CD14-positive monocyte (primary cell): ENCODE results near the gene DTNB. TPM values are rescaled to one million over a fixed set of nuclear protein-coding genes. Genes with fewer than 3 reads are reported as not detected.

Experiments used
- DNase-seq, 3 donors: peaks; one replicate each; pipeline ENCODE4 v3.0.0-alpha.2; 2011 to 2022
- H2AFZ ChIP-seq: 2 replicates; pipeline ENCODE4 v1.6.0; 2012; ENCODE audit warnings: mild to moderate bottlenecking, low read depth, low read length, inconsistent platforms; ENCODE audit not compliant: insufficient read depth, poor library complexity, severe bottlenecking
- H3K27ac ChIP-seq, 2 donors: 1 replicate in 1 of 2; 2 replicates in 1 of 2; pipeline ENCODE4 v1.5.1; 2012 to 2013; ENCODE audit warnings: low read length in 2 of 2, control low read depth in 1 of 2, inconsistent platforms in 1 of 2, low read depth in 1 of 2, mild to moderate bottlenecking in 1 of 2
- H3K27me3 ChIP-seq, 2 donors: one replicate each; pipeline versions ENCODE4 v1.6.0 to v1.6.1; 2011 to 2013; ENCODE audit warnings: low read length in 2 of 2; ENCODE audit not compliant: control insufficient read depth in 2 of 2, insufficient read depth in 2 of 2
- H3K36me3 ChIP-seq, 2 donors: replicated peaks in 1 of 2; 1 replicate in 1 of 2; 2 replicates in 1 of 2; pipeline versions ENCODE4 v1.5.1 to v1.6.1; 2012 to 2013; ENCODE audit warnings: low read length in 2 of 2, control low read depth in 1 of 2, inconsistent platforms in 1 of 2, mild to moderate bottlenecking in 1 of 2; ENCODE audit not compliant: insufficient read depth in 2 of 2, control insufficient read depth in 1 of 2
- H3K4me1 ChIP-seq, 2 donors: 1 replicate in 1 of 2; 2 replicates in 1 of 2; pipeline versions ENCODE4 v1.5.1 to v1.6.1; 2012 to 2013; ENCODE audit warnings: low read length in 2 of 2, control low read depth in 1 of 2, inconsistent platforms in 1 of 2, mild to moderate bottlenecking in 1 of 2, moderate library complexity in 1 of 2; ENCODE audit not compliant: insufficient read depth in 2 of 2, control insufficient read depth in 1 of 2
- H3K4me2 ChIP-seq: replicated peaks from 2 replicates; pipeline ENCODE3; 2012; ENCODE audit warnings: low read length, moderate library complexity, mild to moderate bottlenecking; ENCODE audit not compliant: poor library complexity, severe bottlenecking; ENCODE audit errors: extremely low read depth
- H3K4me3 ChIP-seq, 3 experiments: fragments of 200-600 bp in 1 of 3; sonication (generic) in 1 of 3; replicated peaks in 1 of 3; 1 replicate in 2 of 3; 2 replicates in 1 of 3; pipeline ENCODE4 v1.5.1; 2011 to 2013; ENCODE audit warnings: low read length in 3 of 3, mild to moderate bottlenecking in 3 of 3, control low read depth in 2 of 3, low read depth in 2 of 3, inconsistent platforms in 1 of 3, moderate library complexity in 1 of 3
- H3K79me2 ChIP-seq: 2 replicates; pipeline ENCODE4 v1.6.0; 2012; ENCODE audit warnings: mild to moderate bottlenecking, control low read depth, inconsistent platforms, low read length, moderate library complexity; ENCODE audit not compliant: insufficient read depth
- H3K9ac ChIP-seq: 2 replicates; pipeline ENCODE4 v1.6.0; 2017; ENCODE audit warnings: low read length, mild to moderate bottlenecking; ENCODE audit not compliant: insufficient read depth, poor library complexity, severe bottlenecking
- H3K9me3 ChIP-seq, 2 donors: replicated peaks in 1 of 2; 1 replicate in 1 of 2; 2 replicates in 1 of 2; pipeline versions ENCODE4 v1.5.1 to v1.6.1; 2012 to 2013; ENCODE audit warnings: low read length in 2 of 2, control low read depth in 1 of 2; ENCODE audit not compliant: control insufficient read depth in 1 of 2, insufficient read depth in 1 of 2
- H4K20me1 ChIP-seq: 2 replicates; pipeline ENCODE4 v1.6.0; 2012; ENCODE audit warnings: mild to moderate bottlenecking, low read length, control low read depth, moderate library complexity; ENCODE audit not compliant: insufficient read depth
- H3K27ac Mint-ChIP-seq, 7 donors: one replicate each; pipeline ENCODE4 v1.8.0; 2020; ENCODE audit warnings: mild to moderate bottlenecking in 7 of 7, mixed read lengths in 7 of 7, moderate library complexity in 6 of 7, inconsistent platforms in 2 of 7
- H3K27me3 Mint-ChIP-seq, 3 donors: one replicate each; pipeline ENCODE4 v1.8.0; 2021 to 2022; ENCODE audit warnings: low read depth in 3 of 3, mild to moderate bottlenecking in 3 of 3, mixed read lengths in 3 of 3, moderate library complexity in 3 of 3, inconsistent platforms in 1 of 3
- H3K36me3 Mint-ChIP-seq, 2 donors: one replicate each; pipeline ENCODE4 v1.8.0; 2020; ENCODE audit warnings: mixed read lengths in 2 of 2, inconsistent platforms in 1 of 2, mild to moderate bottlenecking in 1 of 2
- H3K4me1 Mint-ChIP-seq: one replicate; pipeline ENCODE4 v1.8.0; 2020; ENCODE audit warnings: mild to moderate bottlenecking, mixed read lengths
- H3K4me3 Mint-ChIP-seq, 2 donors: one replicate each; pipeline ENCODE4 v1.8.0; 2020; ENCODE audit warnings: mild to moderate bottlenecking in 2 of 2, mixed read lengths in 2 of 2, moderate library complexity in 1 of 2
- H3K9me3 Mint-ChIP-seq, 7 donors: one replicate each; pipeline ENCODE4 v1.8.0; 2020 to 2022; ENCODE audit warnings: mixed read lengths in 7 of 7, mild to moderate bottlenecking in 6 of 7, moderate library complexity in 6 of 7, inconsistent platforms in 2 of 7
- WGBS: methylation state at CpG from one replicate; pipeline ENCODE4 v1.1.5; 2013; ENCODE audit warnings: missing lambda C conversion rate; ENCODE audit not compliant: insufficient coverage; 5-methylcytosine and 5-hydroxymethylcytosine counted together
- intact Hi-C, 2 donors: fragments of 100-400 bp; cut with micrococcal nuclease; formaldehyde crosslinking; loops; one replicate each; pipeline versions ENCODE4 v1.15.0 to v1.15.1; 2023
- polyA plus RNA-seq, 3 donors: library from polyadenylated mRNA; depleted of rRNA in 1 of 3; unstranded in 2 of 3; stranded (reverse) in 1 of 3; fragments of 300-500 nt in 2 of 3; fragments of >200 nt in 1 of 3; fragmentation: Illumina TruSeq in 2 of 3; gene quantifications; 1 replicate in 2 of 3; 2 replicates in 1 of 3; pipeline ENCODE4 v1.2.3, GENCODE V29; 2012 to 2021
- TF ChIP-seq, protein P1 (sequence below): fragments of 200-600 bp; IDR thresholded peaks from one replicate; pipeline ENCODE4 v1.8.0; 2022; ENCODE audit warnings: antibody characterized with exemption, mild to moderate bottlenecking

The DTNB gene
- polyA plus RNA-seq, 3 donors, result 3.0 to 4.2 (median 3.3) TPM

DNA sequence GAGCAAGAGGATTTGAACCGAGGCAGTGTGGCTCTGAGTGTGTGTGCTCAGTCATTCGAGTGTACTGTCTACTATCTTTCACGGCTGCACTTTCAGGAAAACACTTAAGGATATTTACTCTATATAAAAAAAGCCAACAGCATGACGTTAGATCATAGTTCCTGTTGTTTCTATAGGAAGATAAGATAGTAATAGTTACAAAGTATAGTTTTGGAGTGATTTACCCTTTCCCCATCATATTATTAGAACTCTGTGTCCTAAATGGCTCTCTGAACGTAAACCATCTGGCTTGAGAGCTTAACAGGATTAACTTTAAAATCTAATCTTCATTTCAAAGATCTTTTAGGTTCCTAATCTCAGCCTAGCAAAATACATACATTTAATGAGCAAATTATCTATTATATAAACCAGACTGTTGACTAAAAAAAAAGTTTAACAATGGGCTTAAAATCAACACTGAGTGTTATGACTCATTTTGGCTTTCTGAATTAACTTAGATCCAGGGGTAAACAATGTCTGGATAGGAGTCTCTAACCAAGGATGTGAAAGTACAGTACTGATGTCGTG is 181.3 kb downstream of the DTNB start:
- Histone ChIP-seq H4K20me1 (no peaks in the 10 kb centered on the region), H3K9ac (no peak overlapping the region), H3K36me3 (no peaks in the 10 kb centered on the region), H3K27ac (no peak overlapping the region), H2AFZ (no peak overlapping the region), H3K9me3 (no peaks in the 10 kb centered on the region), H3K79me2 (no peaks in the 10 kb centered on the region), H3K27me3 (no peaks in the 10 kb centered on the region), H3K4me3 (no peak overlapping the region), H3K4me1 (peaks cover 6 to 9% of the 10 kb centered on the region in 2 donors), H3K4me2 (no peak overlapping the region)
- peaks cover 9% of the 10 kb centered on the region for H3K4me1 Mint-ChIP-seq
- WGBS, result no CpG with 5 or more reads among the region's 6 CpGs
- peaks cover 0 to 3% (median 0%) of the 10 kb centered on the region in 3 donors for H3K27me3 Mint-ChIP-seq
- H3K9me3 Mint-ChIP-seq, result peaks cover 0 to 3% (median 0%) of the 10 kb centered on the region in 7 donors
- no peak for DNase-seq
- intact Hi-C loops, result no loop called here
- TF ChIP-seq, protein P1, sequence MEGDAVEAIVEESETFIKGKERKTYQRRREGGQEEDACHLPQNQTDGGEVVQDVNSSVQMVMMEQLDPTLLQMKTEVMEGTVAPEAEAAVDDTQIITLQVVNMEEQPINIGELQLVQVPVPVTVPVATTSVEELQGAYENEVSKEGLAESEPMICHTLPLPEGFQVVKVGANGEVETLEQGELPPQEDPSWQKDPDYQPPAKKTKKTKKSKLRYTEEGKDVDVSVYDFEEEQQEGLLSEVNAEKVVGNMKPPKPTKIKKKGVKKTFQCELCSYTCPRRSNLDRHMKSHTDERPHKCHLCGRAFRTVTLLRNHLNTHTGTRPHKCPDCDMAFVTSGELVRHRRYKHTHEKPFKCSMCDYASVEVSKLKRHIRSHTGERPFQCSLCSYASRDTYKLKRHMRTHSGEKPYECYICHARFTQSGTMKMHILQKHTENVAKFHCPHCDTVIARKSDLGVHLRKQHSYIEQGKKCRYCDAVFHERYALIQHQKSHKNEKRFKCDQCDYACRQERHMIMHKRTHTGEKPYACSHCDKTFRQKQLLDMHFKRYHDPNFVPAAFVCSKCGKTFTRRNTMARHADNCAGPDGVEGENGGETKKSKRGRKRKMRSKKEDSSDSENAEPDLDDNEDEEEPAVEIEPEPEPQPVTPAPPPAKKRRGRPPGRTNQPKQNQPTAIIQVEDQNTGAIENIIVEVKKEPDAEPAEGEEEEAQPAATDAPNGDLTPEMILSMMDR, result no peak
- H3K4me3 Mint-ChIP-seq, result no peak overlapping the region
- H3K27ac Mint-ChIP-seq, result no peak overlapping the region
- H3K36me3 Mint-ChIP-seq, result peaks cover 0 to 2% of the 10 kb centered on the region in 2 donors

DNA sequence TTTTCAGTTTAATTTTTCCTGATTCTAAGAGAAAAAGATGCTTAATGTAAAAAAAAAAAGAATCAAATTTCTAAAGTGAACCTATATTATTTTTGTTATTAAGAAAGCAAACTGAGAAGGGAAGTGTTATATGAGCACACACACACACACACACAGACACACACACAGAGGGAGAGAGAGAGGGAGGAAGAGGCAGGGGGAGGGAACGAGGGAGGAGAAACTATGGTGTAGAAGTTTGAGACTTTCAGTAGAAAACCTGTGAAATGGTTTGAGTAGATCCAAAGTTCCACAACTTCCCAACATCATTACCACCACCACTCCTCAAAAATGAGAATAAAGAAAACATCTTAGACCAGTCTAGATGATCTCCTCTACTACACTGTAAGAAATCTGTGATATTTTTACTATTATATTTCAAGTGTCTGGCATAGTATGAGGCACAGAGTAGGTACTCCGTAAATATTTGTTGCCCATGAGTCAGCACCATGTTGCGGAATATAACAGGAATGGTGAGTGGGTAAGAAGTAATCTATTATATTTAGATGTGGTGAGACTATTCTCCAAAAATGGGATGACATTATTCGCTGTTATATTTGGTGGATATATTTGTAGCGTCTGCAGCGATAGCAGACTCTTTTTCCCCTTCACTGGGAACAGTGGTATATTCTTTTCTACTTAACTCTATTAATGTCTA is 182.2 kb downstream of the DTNB start:
- intact Hi-C loops, result no loop called here
- no peaks in the 10 kb centered on the region for H3K36me3 ChIP-seq
- H3K4me3 Mint-ChIP-seq, result no peak overlapping the region
- peaks cover 6 to 9% of the 10 kb centered on the region in 2 donors for H3K4me1 ChIP-seq
- no peaks in the 10 kb centered on the region for H3K9me3 Mint-ChIP-seq
- peaks cover 9% of the 10 kb centered on the region for H3K4me1 Mint-ChIP-seq
- H3K4me2 ChIP-seq, result no peak overlapping the region
- H4K20me1 ChIP-seq, result no peaks in the 10 kb centered on the region
- H3K9ac ChIP-seq, result no peak overlapping the region
- no peak overlapping the region for H3K27ac Mint-ChIP-seq
- TF ChIP-seq, protein P1, result no peak
- H3K79me2 ChIP-seq, result no peaks in the 10 kb centered on the region
- DNase-seq, result no peak
- H3K36me3 Mint-ChIP-seq, result peaks cover 0 to 2% of the 10 kb centered on the region in 2 donors
- no peaks in the 10 kb centered on the region for H3K9me3 ChIP-seq
- WGBS, result 80% methylated on average over 1 of the region's 6 CpGs
- H3K27ac ChIP-seq, result no peak overlapping the region
- H3K27me3 Mint-ChIP-seq, result peaks cover 0 to 3% (median 0%) of the 10 kb centered on the region in 3 donors
- no peaks in the 10 kb centered on the region for H3K27me3 ChIP-seq
- no peak overlapping the region for H3K4me3 ChIP-seq
- no peak overlapping the region for H2AFZ ChIP-seq
